Kidney (tissue), 14 donors: ENCODE measurements around the gene RNF207. TPM values are rescaled to one million over a fixed set of nuclear protein-coding genes. Genes with fewer than 3 reads are reported as not detected.

Source experiments
- DNase-seq, 5 donors: peaks; one replicate each; pipeline ENCODE4 v3.0.0-alpha.2; 2013 to 2020
- FAIRE-seq: peaks from 2 replicates; lab custom pipeline; 2012; peaks lifted over from hg19 to GRCh38; lab: Jason Lieb, UNC
- H3K27ac ChIP-seq, 2 donors: one replicate each; pipeline ENCODE4 v1.7.0; 2013; ENCODE audit warnings: low read depth in 2 of 2, low read length in 2 of 2, inconsistent platforms in 1 of 2
- H3K27me3 ChIP-seq: one replicate; pipeline ENCODE4 v1.7.1; 2013; ENCODE audit warnings: low read length, inconsistent platforms; ENCODE audit not compliant: control insufficient read depth, insufficient read depth
- H3K36me3 ChIP-seq, 3 donors: one replicate each; pipeline versions ENCODE4 v1.7.0 to v1.7.1; 2013; ENCODE audit warnings: low read length in 3 of 3, control low read depth in 1 of 3, inconsistent platforms in 1 of 3; ENCODE audit not compliant: insufficient read depth in 3 of 3, control insufficient read depth in 2 of 3
- H3K4me1 ChIP-seq, 3 donors: one replicate each; pipeline versions ENCODE4 v1.7.0 to v1.7.1; 2013; ENCODE audit warnings: low read length in 3 of 3, inconsistent platforms in 1 of 3, low read depth in 1 of 3; ENCODE audit not compliant: control insufficient read depth in 2 of 3, insufficient read depth in 2 of 3
- H3K4me3 ChIP-seq, 3 donors: one replicate each; pipeline versions ENCODE4 v1.7.0 to v1.8.1; 2013; ENCODE audit warnings: low read length in 3 of 3, control low read depth in 1 of 3, inconsistent platforms in 1 of 3
- H3K9ac ChIP-seq, 3 donors: one replicate each; pipeline versions ENCODE4 v1.7.0 to v1.7.1; 2013; ENCODE audit warnings: low read length in 3 of 3, control low read depth in 1 of 3, inconsistent platforms in 1 of 3
- H3K9me3 ChIP-seq, 3 donors: one replicate each; pipeline versions ENCODE4 v1.7.0 to v1.7.1; 2013; ENCODE audit warnings: low read length in 3 of 3, control low read depth in 1 of 3, inconsistent platforms in 1 of 3; ENCODE audit not compliant: control insufficient read depth in 2 of 3, insufficient read depth in 1 of 3
- CTCF ChIP-seq: IDR thresholded peaks from 3 replicates; pipeline ENCODE4 v1.5.1; 2012; ENCODE audit warnings: mild to moderate bottlenecking, moderate library complexity, borderline replicate concordance; ENCODE audit not compliant: insufficient read depth; ENCODE audit errors: extremely low read depth
- intact Hi-C: fragments of 100-400 bp; cut with DNase I; formaldehyde crosslinking; loops from one replicate; pipeline ENCODE4 v1.11.1; 2022
- polyA plus RNA-seq: library from polyadenylated mRNA; stranded (reverse); fragments of 350-450 nt; fragmentation: Illumina TruSeq; extraction: RNeasy Lipid Tissue Mini Kit (QIAGEN cat#74804); gene quantifications from one replicate; pipeline ENCODE4 v1.2.3, GENCODE V29; 2014; ENCODE audit warnings: low read depth, low replicate concordance; ENCODE audit not compliant: insufficient read depth
- total RNA-seq: library from RNA; stranded (reverse); fragmentation: NEBNext Ultra II Directional; extraction: Animal tissue kit (Norgen Biotek cat#: 25700); gene quantifications from one replicate; pipeline ENCODE4 v1.2.1, GENCODE V29; 2021
- donor health status: control.
- donor health status: control.
- donor health status: control.
- donor health status: control.
- donor health status: control.
- donor health status: DM: yes; HTN: yes; CAD: no.
- donor health status: Normal renal cell carcinoma (clear cell type).

RNF207 gene
- total and polyA plus RNA-seq, 2 donors from 2014 or later, result 7.7 to 43.6 TPM

GRCh38 chr1:6269720-6270400, 63.9 kb downstream of the RNF207 start:
- H3K27ac ChIP-seq, result no peak overlapping the region
- H3K9ac ChIP-seq, result no peak overlapping the region
- H3K27me3 ChIP-seq, result no peaks in the 10 kb centered on the region
- no peaks in the 10 kb centered on the region for H3K9me3 ChIP-seq
- FAIRE-seq (no peak), DNase-seq (peak in 2 of 5 donors; percentile 58 to 75)
- H3K4me1 ChIP-seq, result peaks cover 0 to 11% (median 10%) of the 10 kb centered on the region in 3 donors
- no peak for TF ChIP-seq CTCF
- intact Hi-C loops, result no loop called here
- no peak overlapping the region for H3K4me3 ChIP-seq
- no peaks in the 10 kb centered on the region for H3K36me3 ChIP-seq

GRCh38 chr1:6270401-6270800, 64.5 kb downstream of the RNF207 start:
- H3K27ac ChIP-seq, result no peak overlapping the region
- intact Hi-C loops, result no loop called here
- TF ChIP-seq CTCF, result no peak
- no peak for FAIRE-seq
- no peaks in the 10 kb centered on the region for H3K9me3 ChIP-seq
- no peaks in the 10 kb centered on the region for H3K36me3 ChIP-seq
- H3K4me1 ChIP-seq, result peaks cover 0 to 11% (median 10%) of the 10 kb centered on the region in 3 donors
- no peak overlapping the region for H3K9ac ChIP-seq
- DNase-seq, result peak in 1 of 5 donors; percentile 64
- no peak overlapping the region for H3K4me3 ChIP-seq
- H3K27me3 ChIP-seq, result no peaks in the 10 kb centered on the region

Other genes with a start within 250 kb of the RNF207 start
- 16.1 TPM for gene NPHP4, start 213.7 kb upstream of the RNF207 start, total RNA-seq
- 2.9 TPM for gene NPHP4, start 213.7 kb upstream of the RNF207 start, polyA plus RNA-seq
- 28.1 TPM for gene KCNAB2, start 160.2 kb upstream of the RNF207 start, total RNA-seq
- gene KCNAB2, start 160.2 kb upstream of the RNF207 start, polyA plus RNA-seq, result 19.6 TPM
- gene CHD5, start 25.8 kb upstream of the RNF207 start, total RNA-seq, result 0.85 TPM
- 0.54 TPM for gene CHD5, start 25.8 kb upstream of the RNF207 start, polyA plus RNA-seq
- gene RPL22, start 6.5 kb upstream of the RNF207 start, total RNA-seq, result 377 TPM
- 605 TPM for gene RPL22, start 6.5 kb upstream of the RNF207 start, polyA plus RNA-seq
- 73.0 TPM for gene ICMT, start 29.8 kb downstream of the RNF207 start, total RNA-seq
- 43.4 TPM for gene ICMT, start 29.8 kb downstream of the RNF207 start, polyA plus RNA-seq
- not detected for gene HES3, start 38.1 kb downstream of the RNF207 start, total RNA-seq
- gene HES3, start 38.1 kb downstream of the RNF207 start, polyA plus RNA-seq, result not detected
- 8.6 TPM for gene GPR153, start 55.0 kb downstream of the RNF207 start, total RNA-seq
- 1.1 TPM for gene GPR153, start 55.0 kb downstream of the RNF207 start, polyA plus RNA-seq
- 23.0 TPM for gene ACOT7, start 187.6 kb downstream of the RNF207 start, total RNA-seq
- gene ACOT7, start 187.6 kb downstream of the RNF207 start, polyA plus RNA-seq, result 135 TPM
- gene HES2, start 213.8 kb downstream of the RNF207 start, total RNA-seq, result 1.3 TPM
- gene HES2, start 213.8 kb downstream of the RNF207 start, polyA plus RNA-seq, result 1.6 TPM
- gene ESPN, start 218.7 kb downstream of the RNF207 start, total RNA-seq, result 14.2 TPM
- gene ESPN, start 218.7 kb downstream of the RNF207 start, polyA plus RNA-seq, result 112 TPM